ENCODE measurements around the gene KCTD3. TPM values are rescaled to one million over a fixed set of nuclear protein-coding genes. Genes with fewer than 3 reads are reported as not detected.

KCTD3 gene
- total RNA-seq, 6 experiments from 2014 or later = 33.0 to 43.5 (median 39.3) TPM

DNA sequence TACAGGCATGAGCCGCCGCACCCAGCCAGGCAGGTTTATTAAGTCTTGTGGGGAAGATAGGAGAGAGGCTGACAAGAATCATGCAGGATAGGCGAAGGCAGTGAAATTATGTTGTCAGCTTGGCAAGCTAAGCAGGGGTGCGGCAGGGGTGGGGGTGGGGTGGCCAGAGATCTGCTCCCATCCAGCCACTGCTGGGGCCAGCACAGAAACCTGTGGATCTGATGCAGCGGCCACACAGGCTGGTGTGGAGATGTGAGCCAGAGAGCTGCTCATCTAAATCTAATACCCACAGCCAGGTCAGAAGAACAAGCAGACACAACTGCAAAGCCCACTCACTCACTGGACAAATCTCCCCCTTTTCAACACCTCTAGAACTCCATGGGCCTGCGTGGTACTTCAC is 68.7 kb downstream of the KCTD3 start:
- TF ChIP-seq, protein P1, sequence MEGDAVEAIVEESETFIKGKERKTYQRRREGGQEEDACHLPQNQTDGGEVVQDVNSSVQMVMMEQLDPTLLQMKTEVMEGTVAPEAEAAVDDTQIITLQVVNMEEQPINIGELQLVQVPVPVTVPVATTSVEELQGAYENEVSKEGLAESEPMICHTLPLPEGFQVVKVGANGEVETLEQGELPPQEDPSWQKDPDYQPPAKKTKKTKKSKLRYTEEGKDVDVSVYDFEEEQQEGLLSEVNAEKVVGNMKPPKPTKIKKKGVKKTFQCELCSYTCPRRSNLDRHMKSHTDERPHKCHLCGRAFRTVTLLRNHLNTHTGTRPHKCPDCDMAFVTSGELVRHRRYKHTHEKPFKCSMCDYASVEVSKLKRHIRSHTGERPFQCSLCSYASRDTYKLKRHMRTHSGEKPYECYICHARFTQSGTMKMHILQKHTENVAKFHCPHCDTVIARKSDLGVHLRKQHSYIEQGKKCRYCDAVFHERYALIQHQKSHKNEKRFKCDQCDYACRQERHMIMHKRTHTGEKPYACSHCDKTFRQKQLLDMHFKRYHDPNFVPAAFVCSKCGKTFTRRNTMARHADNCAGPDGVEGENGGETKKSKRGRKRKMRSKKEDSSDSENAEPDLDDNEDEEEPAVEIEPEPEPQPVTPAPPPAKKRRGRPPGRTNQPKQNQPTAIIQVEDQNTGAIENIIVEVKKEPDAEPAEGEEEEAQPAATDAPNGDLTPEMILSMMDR (IDR thresholded peaks at IDR 0.05) = no peak
- TF ChIP-seq POLR2A (IDR thresholded peaks at IDR 0.05) = no peak
- intact Hi-C loops (cut with DNase I) = no loop called here
- Histone ChIP-seq H3K9me3 (no peaks in the 10 kb centered on the region), H3K27ac (peak overlapping the region; percentile 78 to 95 (median 95)), H3K4me1 (peaks cover 0 to 56% (median 20%) of the 10 kb centered on the region in 4 donors), H3K27me3 (no peaks in the 10 kb centered on the region), H3K4me3 (peak overlapping the region in 2 of 3 donors; percentile 15 to 19), H3K36me3 (no peaks in the 10 kb centered on the region)
- WGBS (ENCODE audit: insufficient coverage, low coverage, low lambda C conversion rate, missing lambda C conversion rate) = 36% methylated on average over 1 of the region's 6 CpGs
- DNase-seq (peak; percentile 33 to 63 (median 62)), ATAC-seq (peak; percentile 29 to 62 (median 54))

DNA sequence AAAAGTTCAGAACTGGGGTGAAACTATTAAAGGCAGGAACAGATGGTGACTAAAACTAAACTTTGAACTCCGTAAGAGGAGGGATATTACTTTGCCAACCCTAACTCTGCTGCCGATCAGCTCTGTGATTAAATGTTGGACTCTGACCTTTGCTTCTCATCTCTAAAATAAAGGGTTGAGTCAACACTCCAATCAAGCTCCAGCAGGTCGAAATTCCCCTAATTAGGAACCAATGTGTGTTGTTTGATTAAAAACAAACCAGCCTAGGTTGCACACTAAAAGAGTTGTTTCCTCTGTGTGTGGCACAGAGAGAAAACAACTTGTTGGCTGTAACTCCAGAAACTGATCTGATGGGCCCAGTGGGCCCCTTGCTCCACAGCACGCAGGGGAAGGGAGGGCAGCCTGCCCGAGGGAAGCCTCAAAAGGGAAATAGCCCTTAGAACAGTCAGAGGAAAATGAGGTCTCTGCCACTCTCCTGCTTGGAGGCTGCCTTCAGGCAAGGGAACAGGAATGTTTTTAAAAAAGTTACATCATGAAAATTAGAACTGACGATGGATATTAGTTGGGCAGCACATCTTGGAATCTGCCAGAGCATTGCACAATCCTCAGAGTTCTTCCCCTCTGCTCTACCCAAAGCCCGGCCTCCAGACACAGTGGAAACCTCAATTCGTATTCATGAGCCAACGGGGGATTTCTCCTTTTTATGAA is 69.3 kb downstream of the KCTD3 start:
- ATAC-seq (peak; percentile 70 to 80 (median 74)), DNase-seq (peak in 2 of 3 donors; percentile 26 to 63)
- 11% methylated on average over 9 of the region's 9 CpGs for WGBS (ENCODE audit: insufficient coverage, low coverage, low lambda C conversion rate, missing lambda C conversion rate)
- H3K4me3 ChIP-seq = peak overlapping the region in 2 of 3 donors; percentile 15 to 19
- intact Hi-C loops (cut with DNase I) = no loop called here
- TF ChIP-seq, protein P1 (IDR thresholded peaks at IDR 0.05) = no peak
- no peak for TF ChIP-seq POLR2A (IDR thresholded peaks at IDR 0.05)
- no peaks in the 10 kb centered on the region for H3K27me3 ChIP-seq
- no peaks in the 10 kb centered on the region for H3K36me3 ChIP-seq
- H3K27ac ChIP-seq = peak overlapping the region; percentile 78 to 95 (median 95)
- no peaks in the 10 kb centered on the region for H3K9me3 ChIP-seq
- H3K4me1 ChIP-seq = peaks cover 0 to 58% (median 19%) of the 10 kb centered on the region in 4 donors

DNA sequence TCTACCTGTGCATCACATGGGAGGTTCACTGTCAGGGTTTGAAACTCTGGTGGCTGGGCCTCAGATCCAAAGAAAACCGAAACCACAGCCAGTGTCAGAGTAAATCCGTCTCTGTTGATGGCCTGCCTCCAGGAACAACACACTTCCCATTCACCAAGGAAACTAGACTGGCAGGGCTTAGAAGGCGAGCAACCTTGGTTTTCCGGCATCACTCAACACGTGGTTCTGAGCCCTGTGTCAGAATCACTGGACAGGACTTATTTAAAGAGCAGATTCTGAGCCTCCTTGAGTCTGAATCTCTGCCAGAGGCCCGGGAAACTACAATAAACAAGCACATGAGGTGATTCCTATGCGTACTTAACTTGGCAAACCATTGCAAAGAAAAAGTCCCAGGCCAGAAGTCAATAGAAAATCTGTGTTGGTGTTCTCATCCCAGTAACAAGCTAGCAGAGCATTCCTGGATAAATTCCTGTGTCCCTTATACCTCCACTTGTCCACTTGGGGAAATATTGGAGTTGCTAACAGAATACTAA is 70.0 kb downstream of the KCTD3 start:
- peak overlapping the region; percentile 78 to 95 (median 95) for H3K27ac ChIP-seq
- DNase-seq (peak; percentile 33 to 77 (median 61)), ATAC-seq (peak; percentile 52 to 67 (median 56))
- H3K4me1 ChIP-seq = peaks cover 0 to 61% (median 20%) of the 10 kb centered on the region in 4 donors
- no peaks in the 10 kb centered on the region for H3K27me3 ChIP-seq
- H3K9me3 ChIP-seq = no peaks in the 10 kb centered on the region
- 38% methylated on average over 5 of the region's 7 CpGs for WGBS (ENCODE audit: insufficient coverage, low coverage, low lambda C conversion rate, missing lambda C conversion rate)
- peak overlapping the region in 1 of 3 donors; percentile 15 for H3K4me3 ChIP-seq
- intact Hi-C loops (cut with DNase I) = no loop called here
- H3K36me3 ChIP-seq = no peaks in the 10 kb centered on the region
- TF ChIP-seq POLR2A (IDR thresholded peaks at IDR 0.05) = no peak
- TF ChIP-seq, protein P1 (IDR thresholded peaks at IDR 0.05) = no peak

DNA sequence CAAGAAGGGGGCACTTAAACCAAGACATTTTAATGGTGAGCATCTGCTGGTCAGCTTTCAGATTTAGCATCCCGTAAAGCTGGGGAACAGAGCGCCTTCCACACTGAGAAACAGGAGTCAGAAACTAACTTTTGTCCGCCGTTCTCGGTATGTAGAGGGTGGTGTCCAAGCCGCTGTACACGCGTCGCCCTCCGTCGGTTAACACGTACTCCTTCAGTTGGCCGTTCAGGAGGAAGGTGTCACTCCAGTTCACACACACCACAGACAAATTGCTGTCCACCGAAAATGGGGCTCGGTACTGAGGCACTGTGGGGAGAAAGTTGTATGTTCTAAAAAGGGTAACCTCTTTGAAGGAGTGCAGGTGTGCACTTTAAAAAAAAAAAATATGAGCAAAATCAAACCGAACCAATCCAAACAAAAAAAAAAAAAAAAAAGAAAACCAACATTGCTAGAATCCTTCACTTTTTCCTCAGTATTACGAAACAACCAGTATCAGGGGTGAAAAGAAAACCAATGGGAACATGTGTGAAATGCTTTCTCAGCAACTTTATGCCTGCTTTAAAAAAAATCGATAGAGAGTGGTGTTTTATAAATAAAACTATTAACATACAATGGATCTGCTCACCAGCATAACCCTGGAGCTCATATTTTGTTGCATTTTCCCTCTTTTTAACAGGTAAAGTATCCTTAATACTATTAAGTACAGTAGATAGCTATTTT is 73.5 kb downstream of the KCTD3 start:
- TF ChIP-seq, protein P1 (IDR thresholded peaks at IDR 0.05) = no peak
- TF ChIP-seq POLR2A (IDR thresholded peaks at IDR 0.05) = no peak
- Histone ChIP-seq H3K36me3 (no peaks in the 10 kb centered on the region), H3K9me3 (no peaks in the 10 kb centered on the region), H3K27me3 (no peaks in the 10 kb centered on the region), H3K4me1 (peaks cover 0 to 81% (median 37%) of the 10 kb centered on the region in 4 donors), H3K4me3 (peak overlapping the region; percentile 1 to 39 (median 31)), H3K27ac (peak overlapping the region; percentile 41 to 95 (median 80))
- intact Hi-C loops (cut with DNase I) = no loop called here
- DNase-seq = peak in 1 of 3 donors; percentile 53
- ATAC-seq = peak in 3 of 4 donors; percentile 4 to 15 (median 6)
- WGBS (ENCODE audit: insufficient coverage, low coverage, low lambda C conversion rate, missing lambda C conversion rate) = 12% methylated on average over 18 of the region's 18 CpGs

All from right lobe of liver (tissue), 6 donors.